ENCODE results near the gene PUS1.

PUS1 gene

GRCh38 chr12:131962069-131962468 lies 33.0 kb downstream of the PUS1 start:
- in situ Hi-C loops (cut with HindIII; ENCODE audit: low sequenced_read_pairs), result no loop called here
- DNase-seq (ENCODE audit: low read depth), result no peak

GRCh38 chr12:131963381-131963780 lies 34.3 kb downstream of the PUS1 start:
- no peak overlapping the region for H3K4me3 ChIP-seq (ENCODE audit: low read depth, low read length)
- DNase-seq (ENCODE audit: low read depth), result no peak
- TF ChIP-seq CTCF (IDR thresholded peaks at IDR 0.05; ENCODE audit: low read depth, low read length, missing control alignments), result no peak
- in situ Hi-C loops (cut with HindIII; ENCODE audit: low sequenced_read_pairs), result no loop called here

More at GRCh38 chr12:131962069-131962468, 33.0 kb downstream of the PUS1 start:
- H3K4me3 ChIP-seq (ENCODE audit: low read depth, low read length), result no peak overlapping the region
- TF ChIP-seq CTCF (IDR thresholded peaks at IDR 0.05; ENCODE audit: low read depth, low read length, missing control alignments), result no peak

GRCh38 chr12:131965073-131965472 lies 36.0 kb downstream of the PUS1 start:
- no peak for TF ChIP-seq CTCF (IDR thresholded peaks at IDR 0.05; ENCODE audit: low read depth, low read length, missing control alignments)
- in situ Hi-C loops (cut with HindIII; ENCODE audit: low sequenced_read_pairs), result no loop called here
- H3K4me3 ChIP-seq (ENCODE audit: low read depth, low read length), result no peak overlapping the region
- DNase-seq (ENCODE audit: low read depth), result no peak

- H3K4me3 ChIP-seq (ENCODE audit: low read depth, low read length), result no peak overlapping the region
- no peak for DNase-seq (ENCODE audit: low read depth)
- TF ChIP-seq CTCF (IDR thresholded peaks at IDR 0.05; ENCODE audit: low read depth, low read length, missing control alignments), result no peak
- in situ Hi-C loops (cut with HindIII; ENCODE audit: low sequenced_read_pairs), result no loop called here
These were observed 42.1 kb downstream of the PUS1 start for GRCh38 chr12:131971226-131971625.

- in situ Hi-C loops (cut with HindIII; ENCODE audit: low sequenced_read_pairs), result no loop called here
- DNase-seq (ENCODE audit: low read depth), result no peak
- no peak for TF ChIP-seq CTCF (IDR thresholded peaks at IDR 0.05; ENCODE audit: low read depth, low read length, missing control alignments)
- no peak overlapping the region for H3K4me3 ChIP-seq (ENCODE audit: low read depth, low read length)
These were observed 46.2 kb downstream of the PUS1 start for GRCh38 chr12:131975228-131975627.

GRCh38 chr12:131979606-131980005 lies 50.5 kb downstream of the PUS1 start:
- no peak overlapping the region for H3K4me3 ChIP-seq (ENCODE audit: low read depth, low read length)
- DNase-seq (ENCODE audit: low read depth), result no peak
- no peak for TF ChIP-seq CTCF (IDR thresholded peaks at IDR 0.05; ENCODE audit: low read depth, low read length, missing control alignments)
- in situ Hi-C loops (cut with HindIII; ENCODE audit: low sequenced_read_pairs), result no loop called here

GRCh38 chr12:131980263-131980662 lies 51.2 kb downstream of the PUS1 start:
- no peak for TF ChIP-seq CTCF (IDR thresholded peaks at IDR 0.05; ENCODE audit: low read depth, low read length, missing control alignments)
- no peak overlapping the region for H3K4me3 ChIP-seq (ENCODE audit: low read depth, low read length)
- in situ Hi-C loops (cut with HindIII; ENCODE audit: low sequenced_read_pairs), result no loop called here
- no peak for DNase-seq (ENCODE audit: low read depth)
